NCI-H69 (cell line): Measurements from ENCODE around the gene PLA2G2C.

Experiments
- DNase-seq: peaks from one replicate; lab custom pipeline; 2025; lab: John Stamatoyannopoulos, UW

PLA2G2C gene

DNA sequence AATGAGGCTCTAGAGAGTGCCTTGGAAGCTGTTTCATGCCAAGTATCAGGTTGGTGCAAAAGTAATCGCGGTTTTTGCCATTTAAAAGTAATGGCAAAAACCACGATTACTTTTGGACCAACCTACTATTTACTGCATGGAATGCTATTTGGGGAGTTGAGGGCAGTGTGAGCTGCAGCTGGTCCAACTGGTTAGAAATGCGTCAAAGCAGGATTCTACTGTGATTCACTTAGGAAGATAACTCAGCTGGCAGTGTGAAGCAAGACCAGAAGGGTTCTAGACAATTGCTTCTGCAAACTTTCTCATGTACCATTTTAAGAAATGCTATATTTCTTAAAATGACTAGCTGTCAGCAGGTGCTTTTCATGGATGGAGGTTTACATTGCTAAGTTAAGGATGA lies 21.2 kb upstream of the PLA2G2C start:
- no peak for DNase-seq

DNA sequence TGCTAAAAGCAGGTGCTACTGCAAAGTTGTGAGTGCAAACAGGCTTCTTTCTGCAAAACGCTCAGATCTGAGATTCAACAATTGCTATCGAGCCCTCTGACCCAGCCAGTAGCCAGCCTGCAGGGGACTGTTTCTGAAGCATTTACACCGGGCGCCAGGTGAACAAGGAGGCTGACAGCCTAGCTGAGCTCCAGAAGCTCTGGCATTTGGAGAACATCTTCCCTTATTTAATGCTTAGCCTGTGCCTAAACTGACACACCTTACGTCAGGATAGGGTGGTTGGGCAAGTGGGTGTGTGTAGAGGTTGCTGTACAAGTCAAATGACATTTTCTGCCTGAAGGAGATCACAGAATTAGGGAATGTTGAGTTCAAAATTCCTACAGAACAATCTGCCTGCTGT lies 15.8 kb upstream of the PLA2G2C start:
- DNase-seq = no peak

DNA sequence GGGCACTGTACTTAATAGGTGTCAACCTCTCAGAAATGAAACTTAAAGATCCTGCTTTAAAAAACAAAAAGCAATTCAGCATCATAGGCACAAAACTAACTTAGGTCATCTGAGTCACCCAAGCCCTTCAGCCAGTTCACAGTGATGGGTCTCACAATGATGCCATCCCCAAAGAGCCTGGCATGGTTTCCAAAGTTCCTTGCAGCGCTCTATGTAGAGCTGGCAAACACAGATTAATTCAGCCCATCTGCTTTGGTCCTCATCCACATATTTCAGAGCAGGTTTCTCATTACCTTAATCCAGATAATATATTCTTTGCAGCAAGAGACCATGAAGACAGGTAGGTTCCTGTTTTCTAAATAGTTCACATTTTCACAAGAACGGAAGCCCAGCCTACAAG lies 14.6 kb upstream of the PLA2G2C start:
- DNase-seq = no peak

GRCh38 chr1:20199840-20200239 lies 13.5 kb upstream of the PLA2G2C start:
- DNase-seq = no peak

DNA sequence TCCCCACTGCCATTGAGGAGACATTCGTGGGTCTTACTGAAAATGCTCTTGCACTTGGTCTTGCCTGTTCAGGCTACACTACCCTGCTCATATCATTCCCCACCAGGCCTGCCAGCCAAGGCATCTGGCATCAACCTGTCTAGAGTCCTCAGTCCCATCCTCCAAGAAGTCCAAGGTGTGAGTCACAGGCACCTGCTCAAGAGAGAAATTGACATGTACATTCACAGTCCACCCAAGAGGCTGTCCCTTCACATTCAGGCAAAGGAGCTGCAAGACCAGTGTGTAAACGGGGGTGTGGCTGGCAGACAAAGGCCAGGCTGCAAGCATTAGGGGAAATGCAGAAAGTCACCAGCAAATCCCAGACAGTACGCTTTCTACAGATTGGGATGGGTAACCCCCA lies 13.1 kb upstream of the PLA2G2C start:
- no peak for DNase-seq

GRCh38 chr1:20198918-20199317 lies 12.6 kb upstream of the PLA2G2C start:
- DNase-seq = no peak

- DNase-seq = no peak
Measured at GRCh38 chr1:20198296-20198695, 12.0 kb upstream of the PLA2G2C start.

DNA sequence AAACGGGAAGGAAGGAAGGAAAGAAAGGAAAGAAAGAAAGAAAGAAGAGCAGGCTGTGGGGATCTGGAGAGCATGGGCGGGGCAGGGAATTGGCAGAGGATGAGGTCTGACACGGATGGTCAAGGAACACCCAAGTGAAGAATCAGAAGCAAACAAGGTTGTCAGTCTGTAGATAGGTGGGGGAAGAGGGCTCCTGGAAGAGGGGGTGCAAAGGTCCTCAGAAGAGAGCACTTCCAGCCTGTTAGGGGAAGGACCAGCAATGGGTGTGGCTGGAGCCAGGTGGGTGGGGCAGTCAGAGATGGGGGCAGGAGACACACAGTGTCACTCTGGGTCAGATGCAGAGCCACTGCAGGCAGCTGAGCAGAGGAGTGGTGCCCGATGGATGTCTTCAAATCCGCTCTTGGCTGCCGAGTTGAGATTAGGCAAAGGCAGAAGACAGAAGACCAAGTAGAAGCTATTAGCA lies 11.0 kb upstream of the PLA2G2C start:
- DNase-seq = no peak

GRCh38 chr1:20195462-20195780 lies 9.1 kb upstream of the PLA2G2C start:
- DNase-seq = no peak

- DNase-seq = peak; percentile 35
Measured at GRCh38 chr1:20194757-20195461, 8.6 kb upstream of the PLA2G2C start.

- peak; percentile 28 for DNase-seq
Measured at GRCh38 chr1:20194224-20194623, 7.9 kb upstream of the PLA2G2C start.

GRCh38 chr1:20192871-20193411 lies 6.6 kb upstream of the PLA2G2C start:
- no peak for DNase-seq

GRCh38 chr1:20192364-20192763 lies 6.0 kb upstream of the PLA2G2C start:
- DNase-seq = no peak

GRCh38 chr1:20191266-20191825 lies 5.0 kb upstream of the PLA2G2C start:
- DNase-seq = no peak

- no peak for DNase-seq
Measured at GRCh38 chr1:20190256-20191160, 4.2 kb upstream of the PLA2G2C start.

DNA sequence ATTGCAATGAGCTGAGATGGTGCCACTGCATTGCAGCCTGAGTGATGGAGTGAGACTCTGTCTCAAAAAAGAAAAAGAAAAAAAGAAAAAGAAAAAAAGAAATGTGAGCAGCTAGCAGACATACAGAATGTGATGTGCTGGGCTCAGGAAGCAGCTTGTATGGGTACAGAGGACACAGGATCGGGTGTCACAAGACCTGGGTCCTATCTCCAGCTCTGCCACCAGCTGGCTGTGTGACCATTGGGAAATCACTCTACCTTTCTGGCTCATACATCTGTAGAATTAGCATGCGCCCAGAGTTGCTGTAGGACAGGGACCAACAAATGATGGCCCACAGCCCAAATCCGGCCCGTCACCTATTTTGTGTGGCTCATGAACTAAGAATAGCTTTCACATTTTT lies 3.3 kb upstream of the PLA2G2C start:
- DNase-seq = no peak

DNA sequence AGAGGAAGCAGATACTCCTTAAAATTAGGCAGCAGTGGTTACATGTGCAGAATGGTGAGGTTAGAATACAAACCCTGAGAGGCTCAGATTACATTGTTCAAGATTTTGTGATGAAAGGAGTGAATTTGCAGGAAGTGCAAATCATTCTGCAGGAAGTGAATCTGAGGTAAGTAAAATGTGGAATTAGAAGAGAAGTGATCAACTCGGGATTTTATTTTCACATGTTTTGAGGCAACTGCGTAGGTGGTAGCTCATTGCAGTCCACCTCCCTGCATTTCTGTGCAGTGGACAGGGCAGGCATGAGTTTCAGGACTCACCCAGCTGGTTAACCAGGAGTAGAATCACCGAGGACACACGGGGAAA lies 2.1 kb upstream of the PLA2G2C start:
- no peak for DNase-seq

- no peak for DNase-seq
Measured at GRCh38 chr1:20187813-20188454, 1.6 kb upstream of the PLA2G2C start.

- peak; percentile 86 for DNase-seq
Measured at GRCh38 chr1:20187103-20187812, 940 bp upstream of the PLA2G2C start.

DNA sequence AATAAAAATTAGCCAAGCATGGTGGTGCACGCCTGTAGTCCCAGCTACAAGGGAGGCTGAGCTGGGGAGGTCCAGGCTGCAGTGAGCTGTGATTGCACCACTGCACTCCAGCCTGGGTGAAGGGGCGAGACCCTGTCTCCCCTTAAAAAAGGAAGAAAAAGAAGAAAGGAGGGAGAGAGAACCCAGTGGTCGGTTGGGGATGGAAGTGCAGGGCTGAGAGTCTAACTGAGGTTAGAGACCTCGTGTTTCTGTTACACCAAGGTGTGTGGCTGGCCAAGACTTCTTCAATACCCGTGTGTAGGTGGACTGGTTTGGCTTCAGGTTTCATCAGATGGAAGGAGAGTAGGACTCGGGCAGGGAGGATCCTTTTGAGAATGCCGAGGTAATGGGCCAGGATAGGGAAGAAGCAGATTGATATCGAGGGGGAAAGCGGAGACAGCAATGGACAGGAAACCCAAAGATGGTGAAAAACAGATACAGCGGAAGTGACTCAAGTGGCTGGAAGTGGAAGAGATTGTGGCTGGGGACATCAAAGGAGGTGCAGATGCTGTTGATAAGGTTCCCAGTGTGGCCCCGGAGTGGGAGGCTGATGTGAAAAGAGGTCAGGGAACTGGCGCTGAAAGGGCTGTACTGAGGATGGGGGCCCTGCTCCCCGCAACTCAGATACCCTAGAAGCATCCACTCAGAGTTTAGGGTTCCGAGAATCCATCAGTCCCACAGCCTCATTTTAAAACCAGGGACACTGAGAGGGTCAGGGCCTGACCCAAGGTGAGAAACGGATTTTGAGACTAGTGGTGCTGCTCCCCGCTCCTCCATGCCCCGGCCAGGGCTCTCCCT lies 1.1 kb downstream of the PLA2G2C start:
- DNase-seq = no peak

- DNase-seq = no peak
Measured at GRCh38 chr1:20184481-20184900, 1.8 kb downstream of the PLA2G2C start.
